GM19193 (cell line): Measurements from ENCODE around the gene SMPD3.

ENCODE experiments used
- POLR2A ChIP-seq: IDR thresholded peaks from 4 replicates; pipeline ENCODE4 v1.6.1; 2011; ENCODE audit not compliant: insufficient read depth, insufficient read length; ENCODE audit errors: extremely low read depth

SMPD3 gene

GRCh38 chr16:68379472-68380347 lies 68.6 kb downstream of the SMPD3 start:
- TF ChIP-seq POLR2A = no peak

DNA sequence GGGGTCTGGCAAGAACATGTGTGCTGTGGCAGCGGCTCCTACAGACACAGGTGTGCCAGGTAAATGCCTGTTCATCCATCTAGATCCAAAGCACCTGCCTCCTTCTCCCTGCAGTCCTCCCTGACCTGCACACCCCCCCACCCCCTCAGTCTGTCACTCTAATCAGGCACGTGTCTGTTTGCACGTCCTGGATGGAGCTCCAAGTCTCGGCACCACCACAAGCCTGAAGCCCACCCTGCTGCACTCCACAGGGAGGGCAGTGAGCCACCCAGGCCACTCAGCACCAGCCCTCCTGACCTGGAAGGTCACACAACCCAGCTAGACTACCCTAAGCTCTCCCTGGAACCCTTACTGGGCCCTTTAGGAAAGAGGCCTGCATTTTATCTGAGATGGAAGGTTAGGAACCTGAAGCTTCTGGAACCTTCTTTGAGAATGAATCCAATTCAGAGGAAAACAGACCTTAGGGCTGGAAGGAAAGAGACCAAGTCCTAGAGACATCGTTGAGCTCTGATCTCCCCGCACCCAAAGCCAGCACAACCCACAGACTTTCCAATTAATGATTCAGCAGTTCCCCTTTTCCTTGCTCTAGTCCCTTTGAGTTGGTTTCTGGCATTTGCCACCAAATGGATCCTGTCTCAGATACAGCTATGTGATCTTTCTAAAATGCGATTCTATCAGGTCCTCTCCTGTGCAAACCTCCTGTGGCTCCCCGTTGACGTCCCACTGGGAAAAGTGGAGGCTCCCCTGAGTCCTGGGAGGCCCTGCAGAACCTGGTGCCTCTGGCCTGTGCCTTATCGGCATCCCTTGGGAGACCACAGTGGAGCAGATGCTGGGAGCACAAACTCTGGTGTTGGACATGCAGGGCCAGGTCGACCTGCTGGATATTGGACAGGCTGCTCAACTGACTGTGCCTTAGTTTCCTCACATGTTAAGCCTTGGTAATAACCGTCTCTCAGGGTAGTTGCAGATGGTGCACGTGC lies 69.6 kb downstream of the SMPD3 start:
- TF ChIP-seq POLR2A = no peak

- TF ChIP-seq POLR2A = no peak
These were observed 70.5 kb downstream of the SMPD3 start for GRCh38 chr16:68377667-68378393.

GRCh38 chr16:68377221-68377620 lies 71.1 kb downstream of the SMPD3 start:
- TF ChIP-seq POLR2A = no peak

DNA sequence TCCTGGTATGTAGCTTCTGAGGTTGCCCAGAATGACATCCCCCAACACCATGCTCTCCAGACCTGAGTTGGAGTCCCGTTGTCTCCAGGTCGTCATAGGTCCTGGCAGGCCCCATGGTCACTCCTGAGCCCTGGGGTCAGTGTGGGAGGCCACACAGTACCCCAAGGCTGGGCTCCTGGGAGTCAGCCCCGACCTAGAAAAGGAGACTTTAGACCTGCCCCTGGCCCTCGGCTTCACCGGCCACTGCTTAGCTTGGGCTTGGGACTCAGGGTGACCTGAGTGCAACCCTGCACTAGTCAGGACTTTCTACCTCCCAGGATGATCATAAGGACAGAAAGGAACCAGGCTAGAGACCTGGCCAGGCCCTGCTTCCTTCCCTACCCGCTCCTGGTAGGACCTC lies 71.7 kb downstream of the SMPD3 start:
- no peak for TF ChIP-seq POLR2A

GRCh38 chr16:68375801-68376536 lies 72.3 kb downstream of the SMPD3 start:
- no peak for TF ChIP-seq POLR2A

GRCh38 chr16:68374961-68375660 lies 73.2 kb downstream of the SMPD3 start:
- TF ChIP-seq POLR2A = no peak

DNA sequence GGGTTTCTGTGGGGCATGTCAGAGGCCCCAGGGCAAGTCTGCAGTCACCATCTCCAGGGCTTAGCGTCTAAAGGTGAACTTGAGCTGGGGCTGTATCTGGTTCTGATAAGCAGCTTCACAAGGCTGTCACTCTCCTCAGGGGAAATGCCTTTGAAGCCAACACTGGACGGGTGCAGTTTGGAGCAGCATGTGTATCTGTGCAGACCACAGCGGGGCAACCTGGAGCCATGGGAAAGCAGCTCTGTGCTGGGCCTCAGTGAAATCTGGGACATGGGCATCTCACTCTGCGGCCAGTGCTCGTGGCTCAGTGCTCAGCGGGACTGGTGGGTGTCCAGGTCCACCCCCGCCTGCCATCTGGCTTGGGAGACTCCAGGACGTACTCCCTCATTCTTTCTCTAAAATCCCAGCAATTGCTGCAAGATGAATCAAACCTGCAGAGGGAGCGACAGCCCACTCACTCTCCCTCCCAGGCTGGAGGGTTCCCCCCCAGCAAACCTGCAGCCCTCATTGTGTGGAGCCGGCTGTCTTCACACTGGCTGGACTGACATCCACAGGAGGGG lies 74.0 kb downstream of the SMPD3 start:
- TF ChIP-seq POLR2A = no peak

GRCh38 chr16:68373528-68374245 lies 74.6 kb downstream of the SMPD3 start:
- TF ChIP-seq POLR2A = no peak

GRCh38 chr16:68372806-68373205 lies 75.5 kb downstream of the SMPD3 start:
- no peak for TF ChIP-seq POLR2A

DNA sequence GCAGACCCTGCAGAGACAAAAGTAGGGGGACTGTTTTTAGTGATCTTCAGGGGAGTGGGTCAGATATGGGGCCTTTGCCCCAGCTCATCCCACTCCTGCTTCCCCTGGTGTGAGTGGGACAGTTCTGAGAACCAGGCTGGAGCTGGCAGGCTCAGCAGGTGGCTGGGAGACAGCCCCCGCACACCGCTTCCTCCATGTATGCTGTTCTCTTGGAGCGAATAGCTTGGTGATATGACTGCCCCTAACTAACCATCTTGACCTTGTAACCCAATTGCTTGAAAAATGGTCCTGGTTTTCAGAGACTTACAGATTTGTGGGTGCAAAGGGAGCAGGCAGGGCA lies 76.0 kb downstream of the SMPD3 start:
- no peak for TF ChIP-seq POLR2A

DNA sequence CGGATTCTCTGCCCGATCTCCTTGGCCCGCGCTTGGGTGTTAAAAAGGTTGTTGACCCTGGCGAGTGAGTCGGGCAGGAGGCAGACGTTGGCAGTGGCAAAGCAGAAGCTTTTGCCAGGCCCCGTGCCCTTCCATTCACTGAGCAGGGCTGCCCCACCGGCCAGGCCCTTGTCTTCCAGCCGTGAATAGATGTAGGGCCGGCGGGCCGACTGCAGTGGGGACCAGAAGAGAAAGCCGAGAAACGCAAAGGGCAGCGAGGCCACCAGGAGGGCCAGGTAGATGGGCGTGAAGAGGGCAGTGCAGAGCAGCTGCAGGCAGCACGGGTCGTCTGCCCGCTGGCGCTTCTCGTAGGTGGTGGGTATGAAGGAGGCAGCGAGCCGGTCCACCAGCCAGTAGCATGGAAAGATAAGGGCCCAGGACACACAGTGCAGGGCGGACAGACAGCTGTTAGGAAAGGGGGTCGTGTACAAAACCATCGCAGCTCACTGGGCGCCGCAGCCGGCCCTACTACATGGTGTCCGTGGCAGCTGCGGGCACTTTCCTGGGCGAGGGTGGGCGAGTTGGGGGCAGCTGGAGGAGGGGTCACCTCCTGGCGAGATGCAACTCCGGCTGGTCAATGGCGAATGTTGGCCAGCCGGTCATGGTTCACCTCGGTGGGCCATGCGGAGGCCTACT lies 76.5 kb downstream of the SMPD3 start:
- no peak for TF ChIP-seq POLR2A
